GM10266 (cell line): ENCODE data around the gene ADISSP.

Source experiments
- DNase-seq: peaks from one replicate; pipeline ENCODE4 v3.0.0; 2012; ENCODE audit errors: extremely low spot score
- TF ChIP-seq, protein P1 (sequence below): IDR thresholded peaks from 2 replicates; pipeline ENCODE4 v1.5.1; 2012; ENCODE audit warnings: mild to moderate bottlenecking, low read depth; ENCODE audit not compliant: control insufficient read depth, insufficient read depth; ENCODE audit errors: missing control alignments

ADISSP gene

GRCh38 chr20:3739926-3740451 lies 27.6 kb downstream of the ADISSP start:
- TF ChIP-seq, protein P1, sequence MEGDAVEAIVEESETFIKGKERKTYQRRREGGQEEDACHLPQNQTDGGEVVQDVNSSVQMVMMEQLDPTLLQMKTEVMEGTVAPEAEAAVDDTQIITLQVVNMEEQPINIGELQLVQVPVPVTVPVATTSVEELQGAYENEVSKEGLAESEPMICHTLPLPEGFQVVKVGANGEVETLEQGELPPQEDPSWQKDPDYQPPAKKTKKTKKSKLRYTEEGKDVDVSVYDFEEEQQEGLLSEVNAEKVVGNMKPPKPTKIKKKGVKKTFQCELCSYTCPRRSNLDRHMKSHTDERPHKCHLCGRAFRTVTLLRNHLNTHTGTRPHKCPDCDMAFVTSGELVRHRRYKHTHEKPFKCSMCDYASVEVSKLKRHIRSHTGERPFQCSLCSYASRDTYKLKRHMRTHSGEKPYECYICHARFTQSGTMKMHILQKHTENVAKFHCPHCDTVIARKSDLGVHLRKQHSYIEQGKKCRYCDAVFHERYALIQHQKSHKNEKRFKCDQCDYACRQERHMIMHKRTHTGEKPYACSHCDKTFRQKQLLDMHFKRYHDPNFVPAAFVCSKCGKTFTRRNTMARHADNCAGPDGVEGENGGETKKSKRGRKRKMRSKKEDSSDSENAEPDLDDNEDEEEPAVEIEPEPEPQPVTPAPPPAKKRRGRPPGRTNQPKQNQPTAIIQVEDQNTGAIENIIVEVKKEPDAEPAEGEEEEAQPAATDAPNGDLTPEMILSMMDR = no peak
- no peak for DNase-seq

DNA sequence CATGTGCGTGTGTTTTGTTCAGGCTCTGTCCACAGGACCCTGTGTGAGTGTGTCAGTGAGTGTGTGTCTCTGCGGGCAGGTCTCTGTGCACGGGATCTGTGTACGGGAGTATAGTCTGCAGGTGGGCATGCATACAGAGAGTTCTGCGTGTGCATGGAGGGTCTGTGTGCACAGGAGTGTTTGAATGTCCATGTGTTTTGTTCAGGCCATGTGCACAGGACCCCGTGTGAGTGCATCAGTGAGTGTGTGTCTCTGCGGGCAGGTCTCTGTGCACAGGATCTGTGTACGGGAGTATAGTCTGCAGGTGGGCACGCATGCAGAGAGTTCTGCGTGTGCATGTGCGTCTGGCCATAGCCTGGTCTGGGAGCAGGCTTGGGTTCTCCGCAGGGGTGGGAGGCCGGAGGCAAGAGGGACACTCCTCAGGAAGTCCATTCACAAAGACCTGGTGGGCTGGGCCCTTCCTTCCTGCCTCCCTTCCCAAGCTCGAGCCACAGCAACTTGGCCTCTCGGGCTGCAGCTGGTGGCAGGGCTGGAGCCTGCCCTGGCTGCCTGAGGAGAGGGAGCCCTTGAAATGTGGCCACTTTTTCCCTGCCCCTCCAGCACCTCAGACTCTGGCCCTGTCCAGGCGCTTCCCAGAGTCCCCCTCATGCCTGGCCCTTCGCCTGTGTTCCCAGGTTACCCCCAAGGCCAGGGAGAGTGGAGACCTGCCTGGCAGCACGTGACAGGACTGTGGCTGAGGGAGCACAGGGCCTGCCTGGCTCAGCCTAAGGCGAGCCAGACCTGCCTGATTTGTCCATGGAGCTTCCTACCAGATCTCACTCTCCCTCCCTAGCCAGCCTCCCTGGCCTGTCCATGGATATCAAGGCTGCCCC lies 28.3 kb downstream of the ADISSP start:
- TF ChIP-seq, protein P1 = no peak

GRCh38 chr20:3738111-3739053 lies 29.2 kb downstream of the ADISSP start:
- TF ChIP-seq, protein P1 = no peak

More for the DNA sequence above, 28.3 kb downstream of the ADISSP start:
- DNase-seq = no peak

DNA sequence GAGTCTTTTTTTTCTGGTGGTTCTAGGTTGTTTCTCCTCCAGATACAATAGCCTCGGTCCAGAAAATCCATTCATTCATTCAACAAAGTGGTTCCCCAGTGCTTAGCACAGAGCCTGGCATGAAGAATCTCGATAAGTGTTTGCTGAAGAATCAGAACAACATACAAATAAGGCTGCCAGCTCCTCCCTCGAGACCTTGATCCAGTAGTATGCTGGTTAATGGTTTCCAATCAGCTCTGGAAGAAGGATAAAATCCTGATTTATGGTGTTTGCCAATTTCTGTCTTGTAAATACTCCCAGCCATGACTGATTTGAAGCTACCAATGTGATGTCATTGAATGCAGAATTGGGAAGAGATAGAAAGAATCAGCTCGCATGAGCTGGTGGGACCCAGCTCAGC lies 31.8 kb downstream of the ADISSP start:
- no peak for DNase-seq
- TF ChIP-seq, protein P1 = no peak

More at GRCh38 chr20:3738111-3739053, 29.2 kb downstream of the ADISSP start:
- DNase-seq = no peak

GRCh38 chr20:3734111-3734843 lies 33.3 kb downstream of the ADISSP start:
- no peak for DNase-seq
- TF ChIP-seq, protein P1 = no peak

- TF ChIP-seq, protein P1 = no peak
- no peak for DNase-seq
These were observed 34.2 kb downstream of the ADISSP start for GRCh38 chr20:3733119-3733995.
